Fibroblast of lung (primary cell): Measurements from ENCODE around the gene RASSF1. TPM values are rescaled to one million over a fixed set of nuclear protein-coding genes. Genes with fewer than 3 reads are reported as not detected.

Experiments
- DNase-seq, 2 donors: peaks; one replicate each; pipeline versions ENCODE4 v3.0.0 to v3.0.0-alpha.2; 2010; ENCODE audit warnings: low read depth in 2 of 2
- H2AFZ ChIP-seq: 2 replicates; pipeline ENCODE4 v1.5.1; 2012; ENCODE audit warnings: low read length, control low read depth, inconsistent platforms
- H3K27ac ChIP-seq: 2 replicates; pipeline ENCODE4 v1.5.1; 2011; ENCODE audit warnings: low read length, control low read depth; ENCODE audit not compliant: insufficient read depth
- H3K27me3 ChIP-seq: 2 replicates; pipeline ENCODE4 v1.5.1; 2011; ENCODE audit warnings: mild to moderate bottlenecking, low read length; ENCODE audit not compliant: control insufficient read depth, insufficient read depth
- H3K36me3 ChIP-seq: 2 replicates; pipeline ENCODE4 v1.5.1; 2011; ENCODE audit warnings: low read length; ENCODE audit not compliant: control insufficient read depth, insufficient read depth
- H3K4me1 ChIP-seq: 2 replicates; pipeline ENCODE4 v1.5.1; 2011; ENCODE audit warnings: low read length; ENCODE audit not compliant: control insufficient read depth, insufficient read depth; ENCODE audit errors: extremely low read depth
- H3K4me2 ChIP-seq: 2 replicates; pipeline ENCODE4 v1.5.1; 2011; ENCODE audit warnings: low read length, control low read depth; ENCODE audit not compliant: insufficient read depth; ENCODE audit errors: extremely low read depth
- H3K4me3 ChIP-seq, 4 experiments: fragments of 200-600 bp in 1 of 4; sonication (generic) in 1 of 4; replicated peaks in 1 of 4; 2 replicates each; pipeline ENCODE4 v1.5.1; 2011 to 2016; ENCODE audit warnings: low read length in 4 of 4, low read depth in 3 of 4, mild to moderate bottlenecking in 3 of 4, control low read depth in 2 of 4, inconsistent platforms in 1 of 4, mixed read lengths in 1 of 4; ENCODE audit not compliant: insufficient read depth in 1 of 4; ENCODE audit errors: control extremely low read depth in 1 of 4
- H3K79me2 ChIP-seq: 2 replicates; pipeline ENCODE4 v1.5.1; 2012; ENCODE audit warnings: mild to moderate bottlenecking, low read length, inconsistent platforms; ENCODE audit not compliant: control insufficient read depth, insufficient read depth
- H3K9ac ChIP-seq: 2 replicates; pipeline ENCODE4 v1.5.1; 2011; ENCODE audit warnings: mild to moderate bottlenecking, low read length, control low read depth; ENCODE audit not compliant: insufficient read depth
- H3K9me3 ChIP-seq: 2 replicates; pipeline ENCODE4 v1.5.1; 2012; ENCODE audit warnings: low read depth, low read length; ENCODE audit not compliant: control insufficient read depth, insufficient read depth
- H4K20me1 ChIP-seq: 2 replicates; pipeline ENCODE4 v1.5.1; 2011; ENCODE audit warnings: low read length; ENCODE audit not compliant: control insufficient read depth, insufficient read depth; ENCODE audit errors: extremely low read depth
- EZH2 ChIP-seq: IDR thresholded peaks from 2 replicates; pipeline ENCODE4 v1.5.1; 2012; ENCODE audit warnings: low read length, control low read depth, mild to moderate bottlenecking; ENCODE audit errors: missing control alignments
- polyA plus RNA-seq, 2 donors: library from polyadenylated mRNA; depleted of rRNA in 1 of 2; stranded (reverse) in 1 of 2; unstranded in 1 of 2; fragments of >200 nt; gene quantifications; 2 replicates each; pipeline ENCODE4 v1.2.1, GENCODE V29; 2011 to 2012; ENCODE audit warnings: missing spikeins in 1 of 2
- total RNA-seq: library from RNA; depleted of rRNA; stranded (reverse); fragments of >200 nt; gene quantifications from 2 replicates; pipeline ENCODE4 v1.2.1, GENCODE V29; 2014
- TF ChIP-seq, protein P1 (sequence below), 2 donors: IDR thresholded peaks in 1 of 2; conservative IDR thresholded peaks in 1 of 2; 1 replicate in 1 of 2; 2 replicates in 1 of 2; pipeline ENCODE4 v1.5.1; 2011 to 2012; ENCODE audit warnings: low read length in 2 of 2, control low read depth in 1 of 2, inconsistent platforms in 1 of 2, low read depth in 1 of 2, mild to moderate bottlenecking in 1 of 2

The RASSF1 gene
- total and polyA plus RNA-seq, 2 donors (not counting 1 experiment from before 2014, with no cell fraction given) = 32.4 to 41.7 TPM

DNA sequence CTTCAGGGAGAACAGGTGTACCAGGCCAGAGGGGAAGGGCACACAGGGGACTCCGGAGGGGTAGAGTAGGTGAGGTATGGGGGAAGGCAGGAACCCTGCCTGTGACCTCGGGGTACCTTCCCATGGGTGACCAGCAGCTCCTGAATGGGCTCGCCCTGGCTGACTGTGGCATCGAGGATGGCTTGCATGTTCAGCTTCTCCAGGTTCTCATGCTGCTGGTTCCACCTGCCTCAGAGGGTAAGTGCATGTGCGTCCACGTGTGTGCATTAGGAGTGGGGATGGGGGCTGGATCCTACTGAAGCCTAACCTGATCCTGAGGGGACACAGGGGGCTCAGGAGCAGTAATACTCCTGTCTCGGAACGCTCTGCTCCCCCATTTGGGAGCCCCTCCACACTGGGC, 4.4 kb upstream of the RASSF1 start:
- DNase-seq = no peak
- Histone ChIP-seq H3K4me2 (peak overlapping the region; percentile 76), H3K27ac (no peak overlapping the region), H3K36me3 (no peaks in the 10 kb centered on the region), H2AFZ (no peak overlapping the region), H3K4me3 (peak overlapping the region; percentile 36 to 61 (median 50)), H3K79me2 (peaks cover 3% of the 10 kb centered on the region), H4K20me1 (no peaks in the 10 kb centered on the region), H3K4me1 (peaks cover 3% of the 10 kb centered on the region), H3K27me3 (no peaks in the 10 kb centered on the region), H3K9ac (no peak overlapping the region), H3K9me3 (no peaks in the 10 kb centered on the region)
- no peak for TF ChIP-seq EZH2
- TF ChIP-seq, protein P1, sequence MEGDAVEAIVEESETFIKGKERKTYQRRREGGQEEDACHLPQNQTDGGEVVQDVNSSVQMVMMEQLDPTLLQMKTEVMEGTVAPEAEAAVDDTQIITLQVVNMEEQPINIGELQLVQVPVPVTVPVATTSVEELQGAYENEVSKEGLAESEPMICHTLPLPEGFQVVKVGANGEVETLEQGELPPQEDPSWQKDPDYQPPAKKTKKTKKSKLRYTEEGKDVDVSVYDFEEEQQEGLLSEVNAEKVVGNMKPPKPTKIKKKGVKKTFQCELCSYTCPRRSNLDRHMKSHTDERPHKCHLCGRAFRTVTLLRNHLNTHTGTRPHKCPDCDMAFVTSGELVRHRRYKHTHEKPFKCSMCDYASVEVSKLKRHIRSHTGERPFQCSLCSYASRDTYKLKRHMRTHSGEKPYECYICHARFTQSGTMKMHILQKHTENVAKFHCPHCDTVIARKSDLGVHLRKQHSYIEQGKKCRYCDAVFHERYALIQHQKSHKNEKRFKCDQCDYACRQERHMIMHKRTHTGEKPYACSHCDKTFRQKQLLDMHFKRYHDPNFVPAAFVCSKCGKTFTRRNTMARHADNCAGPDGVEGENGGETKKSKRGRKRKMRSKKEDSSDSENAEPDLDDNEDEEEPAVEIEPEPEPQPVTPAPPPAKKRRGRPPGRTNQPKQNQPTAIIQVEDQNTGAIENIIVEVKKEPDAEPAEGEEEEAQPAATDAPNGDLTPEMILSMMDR (conservative IDR thresholded peaks at IDR 0.05 in 1 of 2, IDR thresholded peaks at IDR 0.05 in 1 of 2; ENCODE audit: low read depth in 1 of 2, low read length in 2 of 2) = no peak

DNA sequence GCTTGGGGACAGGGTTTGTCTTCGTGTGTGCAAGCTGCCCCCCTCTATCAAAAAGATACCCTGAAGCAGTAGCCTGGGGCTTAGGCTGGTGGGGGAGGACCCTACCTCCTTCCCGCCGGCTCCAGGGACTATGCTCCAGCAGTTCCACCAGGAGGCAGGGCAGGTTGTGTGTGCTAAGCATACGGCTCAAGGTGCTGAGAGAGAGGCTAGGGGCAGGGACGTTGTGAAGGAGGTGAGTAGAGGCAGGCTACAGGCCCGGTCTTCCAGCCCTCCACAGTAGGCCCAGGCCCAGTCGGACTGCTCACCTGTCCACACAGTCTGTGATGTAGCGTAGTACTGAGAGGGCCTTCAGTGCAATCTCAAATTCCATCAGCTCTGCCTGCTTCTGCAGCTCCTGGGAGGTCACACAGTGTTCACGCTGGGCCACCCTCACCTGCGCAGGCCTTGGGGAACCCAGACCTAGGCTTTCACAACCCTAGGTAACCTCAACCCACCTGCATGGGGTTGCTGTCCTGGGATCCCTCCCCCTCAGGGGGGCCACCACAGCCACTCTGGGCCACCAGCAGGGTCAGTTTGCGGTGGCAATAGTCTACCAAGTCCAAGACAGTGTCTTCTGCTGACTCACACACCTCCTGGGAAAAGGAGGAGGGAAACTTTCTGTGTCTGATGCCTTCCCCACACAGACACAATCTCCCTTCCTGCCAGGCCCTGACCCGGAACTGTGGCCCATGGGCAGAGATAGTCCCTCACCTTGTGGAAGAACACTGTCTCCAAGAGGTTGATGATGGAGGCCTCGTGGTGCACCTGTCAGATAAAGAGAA, 2.4 kb upstream of the RASSF1 start:
- no peak for DNase-seq
- TF ChIP-seq, protein P1 (conservative IDR thresholded peaks at IDR 0.05 in 1 of 2, IDR thresholded peaks at IDR 0.05 in 1 of 2; ENCODE audit: low read depth in 1 of 2, low read length in 2 of 2) = no peak
- TF ChIP-seq EZH2 = no peak

DNA sequence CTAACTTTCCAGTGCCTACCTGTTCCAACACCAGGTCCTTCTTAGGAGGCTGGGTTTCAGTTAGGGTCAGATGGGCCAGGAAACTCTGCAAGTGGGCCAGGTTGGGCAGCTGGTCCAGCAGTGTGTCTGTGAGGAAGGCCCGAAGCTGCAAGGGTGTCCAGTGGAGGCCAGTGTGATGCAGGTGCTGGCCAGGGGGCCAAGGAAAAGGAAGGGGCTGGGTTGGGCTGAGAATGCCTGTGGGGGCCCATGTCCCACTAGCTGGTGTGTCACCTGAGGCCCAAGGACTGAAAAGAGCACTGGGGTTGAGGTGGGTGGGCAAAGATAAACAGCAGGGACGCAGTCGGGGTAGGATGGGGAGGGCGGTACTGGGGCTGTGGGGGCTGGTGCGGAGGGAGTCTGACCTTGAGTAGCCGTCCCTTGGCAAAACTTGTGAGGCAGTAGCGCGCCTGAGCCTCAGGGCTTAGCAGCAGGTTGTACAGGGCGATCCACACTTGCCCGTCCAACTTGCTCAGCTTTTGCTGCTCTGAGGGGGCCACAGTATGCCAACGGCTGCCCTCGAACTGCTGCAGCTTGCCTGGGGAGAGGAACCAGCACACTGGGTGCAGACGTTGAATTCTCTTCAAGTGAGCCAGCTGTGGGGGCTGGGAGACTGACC, 1.5 kb upstream of the RASSF1 start:
- no peak for DNase-seq
- Histone ChIP-seq H3K4me1 (peaks cover 8% of the 10 kb centered on the region), H4K20me1 (no peaks in the 10 kb centered on the region), H3K36me3 (no peaks in the 10 kb centered on the region), H3K4me3 (no peak overlapping the region), H3K27ac (no peak overlapping the region), H3K9ac (no peak overlapping the region), H3K27me3 (no peaks in the 10 kb centered on the region), H3K79me2 (peaks cover 16% of the 10 kb centered on the region), H3K4me2 (no peak overlapping the region), H3K9me3 (no peaks in the 10 kb centered on the region), H2AFZ (no peak overlapping the region)
- TF ChIP-seq, protein P1 (conservative IDR thresholded peaks at IDR 0.05 in 1 of 2, IDR thresholded peaks at IDR 0.05 in 1 of 2; ENCODE audit: low read depth in 1 of 2, low read length in 2 of 2) = no peak
- TF ChIP-seq EZH2 = no peak

More for the DNA sequence above, 2.4 kb upstream of the RASSF1 start:
- Histone ChIP-seq H3K4me3 (no peak overlapping the region), H3K9me3 (no peaks in the 10 kb centered on the region), H3K27me3 (no peaks in the 10 kb centered on the region), H3K79me2 (peaks cover 12% of the 10 kb centered on the region), H3K4me2 (no peak overlapping the region), H3K9ac (no peak overlapping the region), H3K36me3 (no peaks in the 10 kb centered on the region), H2AFZ (no peak overlapping the region), H3K4me1 (peaks cover 5% of the 10 kb centered on the region), H3K27ac (no peak overlapping the region), H4K20me1 (no peaks in the 10 kb centered on the region)
